WTC11 (cell line): ENCODE results near the gene ARHGAP26.

Experiments
- FOXJ3 ChIP-seq: sonication (generic); formaldehyde crosslinking; IDR thresholded peaks from 2 replicates; pipeline ENCODE4 v1.9.0; 2021; ENCODE audit warnings: missing genetic modification reagents, mild to moderate bottlenecking, borderline replicate concordance
- IRF1 ChIP-seq: sonication (generic); formaldehyde crosslinking; IDR thresholded peaks from 2 replicates; pipeline ENCODE4 v1.8.0; 2023; ENCODE audit warnings: missing genetic modification reagents
- NR1H2 ChIP-seq: sonication (generic); formaldehyde crosslinking; IDR thresholded peaks from 2 replicates; pipeline ENCODE4 v1.9.0; 2021; ENCODE audit warnings: mild to moderate bottlenecking, moderate library complexity, missing genetic modification reagents
- NR3C1 ChIP-seq: sonication (generic); formaldehyde crosslinking; conservative IDR thresholded peaks from 2 replicates; pipeline ENCODE4 v1.8.1; 2023; ENCODE audit warnings: low read depth, mild to moderate bottlenecking, missing genetic modification reagents
- TF ChIP-seq, protein P1 (sequence below): sonication (generic); formaldehyde crosslinking; IDR thresholded peaks from 2 replicates; pipeline ENCODE4 v1.8.0; 2022; ENCODE audit warnings: mild to moderate bottlenecking, missing genetic modification reagents
- TF ChIP-seq, protein P2 (sequence below): fragments of 200-600 bp; IDR thresholded peaks from 2 replicates; pipeline ENCODE4 v1.8.0; 2022; ENCODE audit warnings: antibody characterized with exemption

GRCh38 chr5:142836048-142836447 is 65.9 kb downstream of the ARHGAP26 start:
- TF ChIP-seq, protein P1, sequence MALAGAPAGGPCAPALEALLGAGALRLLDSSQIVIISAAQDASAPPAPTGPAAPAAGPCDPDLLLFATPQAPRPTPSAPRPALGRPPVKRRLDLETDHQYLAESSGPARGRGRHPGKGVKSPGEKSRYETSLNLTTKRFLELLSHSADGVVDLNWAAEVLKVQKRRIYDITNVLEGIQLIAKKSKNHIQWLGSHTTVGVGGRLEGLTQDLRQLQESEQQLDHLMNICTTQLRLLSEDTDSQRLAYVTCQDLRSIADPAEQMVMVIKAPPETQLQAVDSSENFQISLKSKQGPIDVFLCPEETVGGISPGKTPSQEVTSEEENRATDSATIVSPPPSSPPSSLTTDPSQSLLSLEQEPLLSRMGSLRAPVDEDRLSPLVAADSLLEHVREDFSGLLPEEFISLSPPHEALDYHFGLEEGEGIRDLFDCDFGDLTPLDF (CRISPR knock-in tag): no peak
- TF ChIP-seq FOXJ3: no peak
- TF ChIP-seq, protein P2, sequence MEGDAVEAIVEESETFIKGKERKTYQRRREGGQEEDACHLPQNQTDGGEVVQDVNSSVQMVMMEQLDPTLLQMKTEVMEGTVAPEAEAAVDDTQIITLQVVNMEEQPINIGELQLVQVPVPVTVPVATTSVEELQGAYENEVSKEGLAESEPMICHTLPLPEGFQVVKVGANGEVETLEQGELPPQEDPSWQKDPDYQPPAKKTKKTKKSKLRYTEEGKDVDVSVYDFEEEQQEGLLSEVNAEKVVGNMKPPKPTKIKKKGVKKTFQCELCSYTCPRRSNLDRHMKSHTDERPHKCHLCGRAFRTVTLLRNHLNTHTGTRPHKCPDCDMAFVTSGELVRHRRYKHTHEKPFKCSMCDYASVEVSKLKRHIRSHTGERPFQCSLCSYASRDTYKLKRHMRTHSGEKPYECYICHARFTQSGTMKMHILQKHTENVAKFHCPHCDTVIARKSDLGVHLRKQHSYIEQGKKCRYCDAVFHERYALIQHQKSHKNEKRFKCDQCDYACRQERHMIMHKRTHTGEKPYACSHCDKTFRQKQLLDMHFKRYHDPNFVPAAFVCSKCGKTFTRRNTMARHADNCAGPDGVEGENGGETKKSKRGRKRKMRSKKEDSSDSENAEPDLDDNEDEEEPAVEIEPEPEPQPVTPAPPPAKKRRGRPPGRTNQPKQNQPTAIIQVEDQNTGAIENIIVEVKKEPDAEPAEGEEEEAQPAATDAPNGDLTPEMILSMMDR: no peak
- no peak for TF ChIP-seq IRF1 (CRISPR knock-in tag)
- no peak for TF ChIP-seq NR1H2
- no peak for TF ChIP-seq NR3C1 (CRISPR knock-in tag)
